ENCODE results near the gene SMC1A. TPM values are rescaled to one million over a fixed set of nuclear protein-coding genes. Genes with fewer than 3 reads are reported as not detected.

SMC1A gene
- total RNA-seq, 1 experiment from 2014 or later = 88.3 TPM

DNA sequence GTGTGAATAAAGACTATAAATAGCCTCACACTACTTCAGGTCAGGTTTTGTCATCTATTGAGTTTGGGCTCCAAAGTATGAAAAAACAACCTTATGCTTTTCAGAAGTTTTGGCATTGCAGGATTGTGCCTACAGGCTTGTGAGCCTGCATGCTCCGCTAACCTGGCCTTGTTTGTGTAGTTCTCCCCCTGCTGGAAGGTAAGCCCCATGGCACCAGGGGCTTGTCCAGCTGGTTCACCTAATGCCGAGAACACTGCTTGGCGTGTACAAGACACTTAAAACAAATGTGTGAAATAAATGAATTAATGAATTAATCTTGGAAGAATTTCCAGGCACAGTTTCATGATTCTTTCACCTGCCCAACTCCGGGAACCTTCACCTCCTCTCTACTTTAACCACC, 13.5 kb upstream of the SMC1A start:
- CTCF ChIA-PET = interaction anchor here (0.7 to 1.4 kb wide), 5 partner anchors 10 to 142 kb away, joined by 3 to 9 read pairs (median 4); no protein-coding TSS in a partner anchor
- RAD21 ChIA-PET (ENCODE audit: low non-redundant PET in 1 of 2, low total read pairs in 2 of 2, uncharacterized antibody in 2 of 2, unreplicated experiment in 2 of 2) = no interaction called here
- peak overlapping the region; percentile 56 for H2AFZ ChIP-seq (ENCODE audit: low read depth, low read length, poor library complexity, severe bottlenecking)
- H4K20me1 ChIP-seq (ENCODE audit: insufficient read depth) = no peaks in the 10 kb centered on the region
- H3K9me2 ChIP-seq (ENCODE audit: insufficient read depth) = no peaks in the 10 kb centered on the region
- H3K9ac ChIP-seq (ENCODE audit: low read length) = no peak overlapping the region
- ATAC-seq (peak; percentile 62), DNase-seq (ENCODE audit: low read depth, low spot score) (peak; percentile 51)
- H3K27ac ChIP-seq (ENCODE audit: low read depth, low read length) = no peak overlapping the region
- H3K4me1 ChIP-seq (ENCODE audit: control insufficient read depth in 1 of 2, insufficient read depth in 2 of 2, low read length in 2 of 2) = peaks cover 7 to 23% of the 10 kb centered on the region in 2 experiments
- peaks cover 10% of the 10 kb centered on the region; the same call in 1 of the 2 replicates for H3K79me2 ChIP-seq (ENCODE audit: insufficient read depth, low read length)
- peak overlapping the region; percentile 7; the same call in 1 of the 2 replicates for H3K4me2 ChIP-seq (ENCODE audit: low read length)
- no peaks in the 10 kb centered on the region for H3K27me3 ChIP-seq (ENCODE audit: insufficient read depth, low read length)
- POLR2A ChIA-PET = interaction anchor here (2.4 kb wide), 1 partner anchor 14 kb away, joined by 11 read pairs; the partner anchor contains the start of genes RIBC1 and SMC1A
- no peaks in the 10 kb centered on the region for H3K36me3 ChIP-seq (ENCODE audit: control insufficient read depth in 1 of 2, insufficient read depth in 2 of 2, low read length in 2 of 2)
- no TSS peak for BruUV-seq (replicated peaks)
- TF ChIP-seq RAD21 (IDR thresholded peaks at IDR 0.05; ENCODE audit: low read depth) (no peak), CTCF (IDR thresholded peaks at IDR 0.05 in 2 of 3, conservative IDR thresholded peaks at IDR 0.05 in 1 of 3; ENCODE audit: borderline replicate concordance in 1 of 3, insufficient read depth in 1 of 3, low read depth in 2 of 3, low read length in 2 of 3) (peak in 2 of 3 experiments; percentile 64 to 81; a peak in 4 of 6 replicates)
- intact Hi-C loops (cut with micrococcal nuclease) = no loop called here
- no peaks in the 10 kb centered on the region for H3K9me3 ChIP-seq (ENCODE audit: control insufficient read depth in 1 of 2, insufficient read depth in 1 of 2, low read depth in 1 of 2, low read length in 2 of 2)
- no peak overlapping the region for H3K4me3 ChIP-seq (replicated peaks in 1 of 2; ENCODE audit: low read depth in 1 of 2, low read length in 2 of 2)

DNA sequence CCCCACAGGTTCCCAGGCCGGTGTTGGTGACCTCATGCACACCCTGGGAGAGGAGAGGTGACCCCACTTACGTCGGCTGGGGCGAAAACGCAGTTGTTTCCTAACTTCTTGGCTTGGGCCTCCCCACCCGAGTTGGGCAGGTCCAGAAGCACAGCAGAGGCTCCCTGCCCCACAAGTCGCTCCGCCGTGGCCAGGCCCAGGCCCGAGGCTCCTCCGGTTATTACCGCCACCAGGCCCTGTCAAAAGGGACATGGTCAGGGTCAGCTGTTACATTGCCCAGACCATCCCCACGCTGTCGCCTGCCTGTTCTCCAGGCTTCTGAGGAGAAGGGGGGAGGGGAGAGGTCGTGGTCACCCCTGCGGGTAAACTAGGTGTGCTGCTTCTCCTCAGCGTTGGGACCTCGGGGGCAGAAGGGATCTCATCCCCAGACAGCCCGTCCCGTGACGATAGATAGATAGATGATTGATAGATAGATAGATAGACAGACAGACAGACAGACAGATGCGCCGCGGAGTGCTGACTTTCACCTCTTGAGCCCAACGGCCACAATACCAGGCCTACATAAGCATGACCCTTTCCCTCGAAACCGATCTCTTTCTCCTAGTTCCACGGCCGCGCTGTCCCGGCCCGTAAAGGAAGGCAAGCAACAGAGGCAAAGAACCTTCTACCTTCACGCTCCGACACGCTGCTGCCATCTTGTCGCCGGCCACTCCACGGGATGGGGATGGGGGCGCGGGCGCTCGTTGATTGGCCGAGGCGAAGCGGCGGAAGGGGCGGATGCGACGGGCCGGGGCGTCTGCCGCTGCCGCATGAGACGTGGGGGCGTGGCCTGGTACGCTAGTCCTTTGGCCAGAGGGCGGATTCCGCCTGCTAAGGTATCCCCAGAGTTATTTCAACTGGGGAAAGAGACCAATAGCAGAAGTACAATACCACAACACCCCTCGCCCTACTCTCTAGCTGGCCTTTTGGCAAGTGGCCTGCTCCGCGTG, 11.5 kb upstream of the SMC1A start, which contains the start of gene HSD17B10:
Gene HSD17B10, minus strand, starts transcription at position 720 of the 989 bp plus-strand sequence. Its CDS starts 25 bp downstream, at position 695.
- ATAC-seq (peak; percentile 97), DNase-seq (ENCODE audit: low read depth, low spot score) (peak; percentile 48)
- POLR2A ChIA-PET = no interaction called here
- intact Hi-C loops (cut with micrococcal nuclease) = no loop called here
- Histone ChIP-seq H3K36me3 (ENCODE audit: control insufficient read depth in 1 of 2, insufficient read depth in 2 of 2, low read length in 2 of 2) (no peaks in the 10 kb centered on the region), H3K9me3 (ENCODE audit: control insufficient read depth in 1 of 2, insufficient read depth in 1 of 2, low read depth in 1 of 2, low read length in 2 of 2) (no peaks in the 10 kb centered on the region), H3K79me2 (ENCODE audit: insufficient read depth, low read length) (peaks cover 10% of the 10 kb centered on the region; the same call in 1 of the 2 replicates), H3K4me2 (ENCODE audit: low read length) (peak within 1 kb of the TSS; percentile 79), H3K4me1 (ENCODE audit: control insufficient read depth in 1 of 2, insufficient read depth in 2 of 2, low read length in 2 of 2) (peaks cover 3 to 10% of the 10 kb centered on the region in 2 experiments; a peak in 3 of 4 replicates), H3K9ac (ENCODE audit: low read length) (peak within 1 kb of the TSS; percentile 79), H3K27me3 (ENCODE audit: insufficient read depth, low read length) (no peaks in the 10 kb centered on the region), H4K20me1 (ENCODE audit: insufficient read depth) (no peaks in the 10 kb centered on the region), H2AFZ (ENCODE audit: low read depth, low read length, poor library complexity, severe bottlenecking) (no peak within 1 kb of the TSS), H3K4me3 (replicated peaks in 1 of 2; ENCODE audit: low read depth in 1 of 2, low read length in 2 of 2) (peak within 1 kb of the TSS; percentile 79 to 83), H3K27ac (ENCODE audit: low read depth, low read length) (peak within 1 kb of the TSS; percentile 47), H3K9me2 (ENCODE audit: insufficient read depth) (no peaks in the 10 kb centered on the region)
- BruUV-seq (replicated peaks) = TSS peak; percentile 68
- TF ChIP-seq ELF1 (IDR thresholded peaks at IDR 0.05; ENCODE audit: borderline replicate concordance, low read depth) (no peak), EZH2phosphoT487 (IDR thresholded peaks at IDR 0.05; ENCODE audit: borderline replicate concordance) (no peak), YY1 (IDR thresholded peaks at IDR 0.05; ENCODE audit: extremely low read depth, insufficient replicate concordance, low read depth, low read length) (peak; percentile 88), POLR2AphosphoS5 (IDR thresholded peaks at IDR 0.05; ENCODE audit: low read depth, low read length) (peak; percentile 84), ZNF274 (IDR thresholded peaks at IDR 0.05; ENCODE audit: low read depth, low read length) (no peak), POLR2A (IDR thresholded peaks at IDR 0.05; ENCODE audit: borderline replicate concordance, extremely low read depth, insufficient read depth, insufficient read length) (peak; percentile 8)
- CTCF ChIA-PET = no interaction called here
- RAD21 ChIA-PET (ENCODE audit: low non-redundant PET in 1 of 2, low total read pairs in 2 of 2, uncharacterized antibody in 2 of 2, unreplicated experiment in 2 of 2) = no interaction called here
